Measurements from ENCODE around the gene EIF2B1.

EIF2B1 gene

DNA sequence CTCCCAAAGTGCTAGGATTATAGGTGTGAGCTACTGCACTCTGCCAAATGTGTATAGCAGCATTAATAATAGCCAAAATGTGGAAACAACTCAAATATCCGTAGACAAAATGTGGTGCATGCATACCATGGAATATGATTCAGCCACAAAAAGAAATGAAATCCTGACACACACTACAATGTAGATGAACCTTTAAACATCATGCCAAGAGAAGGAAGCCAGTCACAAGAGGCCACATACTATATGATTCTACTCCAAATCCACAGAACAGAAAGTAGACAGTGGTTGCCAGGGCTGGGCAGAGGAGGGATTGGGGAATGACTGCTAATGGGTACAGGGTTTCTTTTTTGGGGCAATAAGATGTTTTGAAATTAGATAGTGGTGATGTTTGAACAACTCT is 56.9 kb downstream of the EIF2B1 start:
- Histone ChIP-seq H3K36me3 (ENCODE audit: low read length) (no peaks in the 10 kb centered on the region), H3F3A (ENCODE audit: insufficient read depth) (no peaks in the 10 kb centered on the region), H3K9me3 (ENCODE audit: insufficient read depth, low read length) (no peaks in the 10 kb centered on the region), H3K4me3 (ENCODE audit: insufficient read depth, low read length, poor library complexity, severe bottlenecking) (no peak overlapping the region), H3K4me2 (ENCODE audit: low read depth, low read length, poor library complexity, severe bottlenecking) (no peak overlapping the region), H3K9ac (ENCODE audit: low read length) (no peak overlapping the region), H2AFZ (ENCODE audit: low read depth, low read length, severe bottlenecking) (no peak overlapping the region), H4K20me1 (ENCODE audit: low read depth, low read length) (no peaks in the 10 kb centered on the region), H3K27me3 (ENCODE audit: low read length) (no peaks in the 10 kb centered on the region), H3K27ac (ENCODE audit: low read depth, low read length) (no peak overlapping the region), H3K79me2 (ENCODE audit: insufficient read depth, low read length) (no peaks in the 10 kb centered on the region), H3K9me2 (replicated peaks; ENCODE audit: insufficient read depth, low read length) (no peaks in the 10 kb centered on the region)
- TF ChIP-seq, protein P1, sequence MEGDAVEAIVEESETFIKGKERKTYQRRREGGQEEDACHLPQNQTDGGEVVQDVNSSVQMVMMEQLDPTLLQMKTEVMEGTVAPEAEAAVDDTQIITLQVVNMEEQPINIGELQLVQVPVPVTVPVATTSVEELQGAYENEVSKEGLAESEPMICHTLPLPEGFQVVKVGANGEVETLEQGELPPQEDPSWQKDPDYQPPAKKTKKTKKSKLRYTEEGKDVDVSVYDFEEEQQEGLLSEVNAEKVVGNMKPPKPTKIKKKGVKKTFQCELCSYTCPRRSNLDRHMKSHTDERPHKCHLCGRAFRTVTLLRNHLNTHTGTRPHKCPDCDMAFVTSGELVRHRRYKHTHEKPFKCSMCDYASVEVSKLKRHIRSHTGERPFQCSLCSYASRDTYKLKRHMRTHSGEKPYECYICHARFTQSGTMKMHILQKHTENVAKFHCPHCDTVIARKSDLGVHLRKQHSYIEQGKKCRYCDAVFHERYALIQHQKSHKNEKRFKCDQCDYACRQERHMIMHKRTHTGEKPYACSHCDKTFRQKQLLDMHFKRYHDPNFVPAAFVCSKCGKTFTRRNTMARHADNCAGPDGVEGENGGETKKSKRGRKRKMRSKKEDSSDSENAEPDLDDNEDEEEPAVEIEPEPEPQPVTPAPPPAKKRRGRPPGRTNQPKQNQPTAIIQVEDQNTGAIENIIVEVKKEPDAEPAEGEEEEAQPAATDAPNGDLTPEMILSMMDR (IDR thresholded peaks at IDR 0.05; ENCODE audit: insufficient read depth, low read length, poor library complexity, severe bottlenecking) = no peak
- no peak for TF ChIP-seq EZH2phosphoT487 (conservative IDR thresholded peaks at IDR 0.05; ENCODE audit: low read length)

DNA sequence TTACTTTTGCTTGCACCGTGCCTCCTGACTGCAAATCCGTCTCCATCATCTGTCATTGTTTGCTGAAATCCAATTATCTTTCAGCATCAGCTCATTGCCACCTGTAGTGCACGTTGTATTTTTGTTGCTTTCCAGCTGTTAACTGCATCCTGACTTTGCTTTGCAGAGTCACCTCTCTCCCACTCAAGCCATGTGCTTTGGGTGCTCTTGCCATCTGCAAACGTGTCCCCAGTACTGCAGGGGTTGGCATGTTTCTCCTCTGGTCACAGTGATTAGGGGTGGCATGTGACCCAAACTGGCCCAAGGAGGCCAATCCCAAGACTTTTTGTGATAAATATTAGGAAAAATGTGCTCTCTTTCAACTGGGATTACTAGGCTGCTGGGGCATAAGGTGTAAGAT is 59.6 kb downstream of the EIF2B1 start:
- no peaks in the 10 kb centered on the region for H3K9me3 ChIP-seq (ENCODE audit: insufficient read depth, low read length)
- no peak overlapping the region for H3K4me2 ChIP-seq (ENCODE audit: low read depth, low read length, poor library complexity, severe bottlenecking)
- no peak overlapping the region for H3K9ac ChIP-seq (ENCODE audit: low read length)
- TF ChIP-seq, protein P1 (IDR thresholded peaks at IDR 0.05; ENCODE audit: insufficient read depth, low read length, poor library complexity, severe bottlenecking) = no peak
- no peak for TF ChIP-seq EZH2phosphoT487 (conservative IDR thresholded peaks at IDR 0.05; ENCODE audit: low read length)
- no peaks in the 10 kb centered on the region for H3F3A ChIP-seq (ENCODE audit: insufficient read depth)
- H3K27me3 ChIP-seq (ENCODE audit: low read length) = no peaks in the 10 kb centered on the region
- no peak overlapping the region for H3K4me3 ChIP-seq (ENCODE audit: insufficient read depth, low read length, poor library complexity, severe bottlenecking)
- no peak overlapping the region for H2AFZ ChIP-seq (ENCODE audit: low read depth, low read length, severe bottlenecking)
- no peaks in the 10 kb centered on the region for H3K9me2 ChIP-seq (replicated peaks; ENCODE audit: insufficient read depth, low read length)
- H3K36me3 ChIP-seq (ENCODE audit: low read length) = no peaks in the 10 kb centered on the region
- no peaks in the 10 kb centered on the region for H3K79me2 ChIP-seq (ENCODE audit: insufficient read depth, low read length)
- H3K27ac ChIP-seq (ENCODE audit: low read depth, low read length) = no peak overlapping the region
- H4K20me1 ChIP-seq (ENCODE audit: low read depth, low read length) = no peaks in the 10 kb centered on the region

- Histone ChIP-seq H3F3A (ENCODE audit: insufficient read depth) (no peaks in the 10 kb centered on the region), H3K4me2 (ENCODE audit: low read depth, low read length, poor library complexity, severe bottlenecking) (no peak overlapping the region), H3K9ac (ENCODE audit: low read length) (no peak overlapping the region), H4K20me1 (ENCODE audit: low read depth, low read length) (no peaks in the 10 kb centered on the region), H3K27ac (ENCODE audit: low read depth, low read length) (no peak overlapping the region), H3K9me2 (replicated peaks; ENCODE audit: insufficient read depth, low read length) (no peaks in the 10 kb centered on the region), H2AFZ (ENCODE audit: low read depth, low read length, severe bottlenecking) (no peak overlapping the region), H3K79me2 (ENCODE audit: insufficient read depth, low read length) (no peaks in the 10 kb centered on the region), H3K9me3 (ENCODE audit: insufficient read depth, low read length) (no peaks in the 10 kb centered on the region), H3K4me3 (ENCODE audit: insufficient read depth, low read length, poor library complexity, severe bottlenecking) (no peak overlapping the region), H3K36me3 (ENCODE audit: low read length) (no peaks in the 10 kb centered on the region), H3K27me3 (ENCODE audit: low read length) (no peaks in the 10 kb centered on the region)
- TF ChIP-seq, protein P1 (IDR thresholded peaks at IDR 0.05; ENCODE audit: insufficient read depth, low read length, poor library complexity, severe bottlenecking) = no peak
- no peak for TF ChIP-seq EZH2phosphoT487 (conservative IDR thresholded peaks at IDR 0.05; ENCODE audit: low read length)
These were observed 61.1 kb downstream of the EIF2B1 start for GRCh38 chr12:123572391-123572790.

Data from SU-DHL-6 (cell line).